Measurements from ENCODE around the gene ACLY. TPM values are rescaled to one million over a fixed set of nuclear protein-coding genes. Genes with fewer than 3 reads are reported as not detected.

Gene ACLY
- total RNA-seq, 1 experiment from 2014 or later: 67.7 TPM

DNA sequence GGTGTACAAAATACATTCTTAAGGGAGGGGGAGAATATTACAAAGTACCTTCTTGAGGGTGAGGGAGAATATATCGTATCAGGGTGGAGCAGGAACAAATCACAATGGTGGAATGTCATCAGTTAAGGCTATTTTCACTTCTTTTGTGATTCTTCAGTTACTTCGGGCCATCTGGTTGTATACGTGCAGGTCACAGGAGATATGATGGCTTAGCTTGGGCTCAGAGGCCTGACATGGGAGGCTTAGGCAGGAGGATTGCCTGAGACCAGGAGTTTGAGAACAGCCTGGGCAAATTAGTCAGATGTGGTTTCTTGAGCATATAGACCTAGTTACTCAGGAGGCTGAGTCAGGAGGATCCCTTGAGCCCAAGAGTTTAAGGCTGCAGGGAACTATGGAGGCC is 24.7 kb upstream of the ACLY start:
- CTCF ChIA-PET: interaction anchor here (1.2 kb wide), 1 partner anchor 8 kb away, joined by 4 read pairs; no protein-coding TSS in a partner anchor
- no peak overlapping the region for H3K27ac Mint-ChIP-seq (ENCODE audit: low read depth, unreplicated experiment)
- H3K4me1 Mint-ChIP-seq (ENCODE audit: insufficient read depth, unreplicated experiment): no peaks in the 10 kb centered on the region

DNA sequence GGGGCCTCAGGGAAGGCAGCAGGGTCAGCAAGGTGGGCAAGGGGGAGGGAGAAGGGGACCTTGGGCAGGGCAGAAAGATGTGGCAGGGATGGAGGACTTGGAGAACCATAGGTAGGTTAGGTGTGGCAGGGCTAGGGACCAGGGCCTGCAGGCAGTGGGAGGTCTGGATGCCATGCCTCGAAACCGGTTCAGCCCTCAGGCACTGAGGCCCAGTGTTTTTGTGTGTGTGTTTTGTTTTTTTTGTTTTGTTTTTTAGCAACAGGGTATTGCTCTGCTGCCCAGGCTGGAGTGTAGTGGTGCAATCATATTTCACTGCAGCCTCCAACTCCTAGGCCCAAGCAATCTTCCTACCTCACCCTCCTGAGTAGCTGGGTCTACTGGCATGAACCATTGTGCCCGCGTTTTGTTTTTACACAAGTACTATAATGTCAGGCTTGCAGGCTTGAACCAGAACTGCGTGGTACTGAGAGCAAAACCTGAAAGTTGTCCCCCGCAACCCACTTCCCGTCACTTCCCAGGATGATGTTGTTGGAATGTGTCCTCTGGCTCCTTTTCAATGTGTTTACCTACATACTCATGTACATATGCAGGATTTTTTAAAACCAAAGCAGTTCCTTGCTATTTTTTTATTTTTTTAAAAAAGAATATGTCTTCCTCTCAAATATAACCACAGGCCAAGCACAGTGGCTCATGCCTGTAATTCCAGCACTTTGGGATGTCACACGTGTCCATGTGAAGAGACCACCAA is 24.0 kb upstream of the ACLY start:
- TF ChIP-seq, protein P1, sequence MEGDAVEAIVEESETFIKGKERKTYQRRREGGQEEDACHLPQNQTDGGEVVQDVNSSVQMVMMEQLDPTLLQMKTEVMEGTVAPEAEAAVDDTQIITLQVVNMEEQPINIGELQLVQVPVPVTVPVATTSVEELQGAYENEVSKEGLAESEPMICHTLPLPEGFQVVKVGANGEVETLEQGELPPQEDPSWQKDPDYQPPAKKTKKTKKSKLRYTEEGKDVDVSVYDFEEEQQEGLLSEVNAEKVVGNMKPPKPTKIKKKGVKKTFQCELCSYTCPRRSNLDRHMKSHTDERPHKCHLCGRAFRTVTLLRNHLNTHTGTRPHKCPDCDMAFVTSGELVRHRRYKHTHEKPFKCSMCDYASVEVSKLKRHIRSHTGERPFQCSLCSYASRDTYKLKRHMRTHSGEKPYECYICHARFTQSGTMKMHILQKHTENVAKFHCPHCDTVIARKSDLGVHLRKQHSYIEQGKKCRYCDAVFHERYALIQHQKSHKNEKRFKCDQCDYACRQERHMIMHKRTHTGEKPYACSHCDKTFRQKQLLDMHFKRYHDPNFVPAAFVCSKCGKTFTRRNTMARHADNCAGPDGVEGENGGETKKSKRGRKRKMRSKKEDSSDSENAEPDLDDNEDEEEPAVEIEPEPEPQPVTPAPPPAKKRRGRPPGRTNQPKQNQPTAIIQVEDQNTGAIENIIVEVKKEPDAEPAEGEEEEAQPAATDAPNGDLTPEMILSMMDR (IDR thresholded peaks at IDR 0.05; ENCODE audit: unreplicated experiment): no peak
- ChIA-PET CTCF (interaction anchor here (1.0 to 1.1 kb wide), 2 partner anchors 12 to 20 kb away, joined by 3 to 4 read pairs; no protein-coding TSS in a partner anchor), POLR2A (interaction anchor here (0.8 kb wide), 1 partner anchor 12 kb away, joined by 3 read pairs; the partner anchor contains the start of gene ODAD4)
- H3K4me3 Mint-ChIP-seq (ENCODE audit: unreplicated experiment): no peak overlapping the region
- intact Hi-C loops (cut with micrococcal nuclease): no loop called here
- no peaks in the 10 kb centered on the region for H3K36me3 Mint-ChIP-seq (ENCODE audit: insufficient read depth, unreplicated experiment)
- H3K27me3 Mint-ChIP-seq (ENCODE audit: insufficient read depth, unreplicated experiment): peaks cover 12% of the 10 kb centered on the region
- DNase-seq (ENCODE audit: unreplicated experiment): no peak
- H3K27ac Mint-ChIP-seq (ENCODE audit: low read depth, unreplicated experiment): no peak overlapping the region
- no peaks in the 10 kb centered on the region for H3K9me3 Mint-ChIP-seq (ENCODE audit: unreplicated experiment)
- BruUV-seq (replicated peaks): no TSS peak
- H3K4me1 Mint-ChIP-seq (ENCODE audit: insufficient read depth, unreplicated experiment): no peaks in the 10 kb centered on the region

More for the DNA sequence above, 24.7 kb upstream of the ACLY start:
- H3K4me3 Mint-ChIP-seq (ENCODE audit: unreplicated experiment): no peak overlapping the region
- no peaks in the 10 kb centered on the region for H3K9me3 Mint-ChIP-seq (ENCODE audit: unreplicated experiment)
- DNase-seq (ENCODE audit: unreplicated experiment): no peak
- no TSS peak for BruUV-seq (replicated peaks)
- TF ChIP-seq, protein P1 (IDR thresholded peaks at IDR 0.05; ENCODE audit: unreplicated experiment): no peak
- intact Hi-C loops (cut with micrococcal nuclease): no loop called here
- POLR2A ChIA-PET: no interaction called here
- H3K36me3 Mint-ChIP-seq (ENCODE audit: insufficient read depth, unreplicated experiment): no peaks in the 10 kb centered on the region
- H3K27me3 Mint-ChIP-seq (ENCODE audit: insufficient read depth, unreplicated experiment): peaks cover 12% of the 10 kb centered on the region

DNA sequence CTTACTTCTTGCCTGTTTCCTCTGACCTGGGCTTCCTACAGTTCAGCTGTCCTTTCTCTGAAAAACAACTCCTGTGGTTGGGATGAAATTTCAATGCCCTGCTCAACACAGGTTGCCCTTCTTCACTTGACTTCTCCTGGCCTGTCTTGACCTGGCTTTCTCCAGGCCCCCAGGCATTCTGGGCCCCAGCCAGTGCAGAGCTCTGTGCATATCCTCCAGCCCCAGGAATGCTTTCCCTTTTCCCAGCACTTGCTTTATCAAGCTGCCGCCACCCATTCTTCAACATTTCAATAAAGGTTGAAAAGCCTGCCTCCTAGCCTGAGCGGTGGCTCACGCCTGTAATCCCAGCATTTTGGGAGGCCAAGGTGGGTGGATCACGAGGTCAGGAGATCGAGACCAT is 22.4 kb upstream of the ACLY start:
- H3K36me3 Mint-ChIP-seq (ENCODE audit: insufficient read depth, unreplicated experiment): no peaks in the 10 kb centered on the region
- CTCF ChIA-PET: interaction anchor here (0.7 kb wide), 1 partner anchor 35 kb away, joined by 3 read pairs; no protein-coding TSS in a partner anchor
- BruUV-seq (replicated peaks): no TSS peak
- H3K27me3 Mint-ChIP-seq (ENCODE audit: insufficient read depth, unreplicated experiment): peaks cover 12% of the 10 kb centered on the region
- DNase-seq (ENCODE audit: unreplicated experiment): no peak
- H3K4me1 Mint-ChIP-seq (ENCODE audit: insufficient read depth, unreplicated experiment): no peaks in the 10 kb centered on the region
- no peaks in the 10 kb centered on the region for H3K9me3 Mint-ChIP-seq (ENCODE audit: unreplicated experiment)
- H3K27ac Mint-ChIP-seq (ENCODE audit: low read depth, unreplicated experiment): no peak overlapping the region
- H3K4me3 Mint-ChIP-seq (ENCODE audit: unreplicated experiment): no peak overlapping the region
- POLR2A ChIA-PET: interaction anchor here (1.2 to 2.1 kb wide), 2 partner anchors 11 to 25 kb away, joined by 4 to 8 read pairs; partner anchors contain the start of genes CNP and ODAD4
- TF ChIP-seq, protein P1 (IDR thresholded peaks at IDR 0.05; ENCODE audit: unreplicated experiment): no peak
- intact Hi-C loops (cut with micrococcal nuclease): no loop called here

DNA sequence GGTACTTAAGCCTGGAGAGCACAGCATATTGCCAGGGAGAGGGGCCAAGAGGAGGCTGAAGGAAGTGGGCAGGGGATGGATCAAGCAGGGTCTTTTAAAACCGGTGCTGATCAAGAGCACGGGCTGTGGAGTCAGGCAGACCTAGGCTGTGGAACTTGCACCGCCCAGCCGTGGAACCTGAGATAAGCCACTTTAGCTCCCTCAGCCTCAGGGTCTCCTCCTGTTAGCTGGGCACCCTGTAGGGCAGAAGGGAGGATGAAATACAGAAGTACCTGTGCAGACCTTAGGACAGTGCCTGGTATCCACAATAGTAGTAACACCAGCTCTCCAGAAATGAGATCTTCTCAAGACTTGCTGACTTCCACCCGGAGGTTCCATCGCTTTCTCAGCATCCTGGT is 20.9 kb upstream of the ACLY start:
- Mint-ChIP-seq H3K27me3 (ENCODE audit: insufficient read depth, unreplicated experiment) (peaks cover 12% of the 10 kb centered on the region), H3K4me3 (ENCODE audit: unreplicated experiment) (no peak overlapping the region), H3K36me3 (ENCODE audit: insufficient read depth, unreplicated experiment) (no peaks in the 10 kb centered on the region), H3K27ac (ENCODE audit: low read depth, unreplicated experiment) (no peak overlapping the region), H3K9me3 (ENCODE audit: unreplicated experiment) (no peaks in the 10 kb centered on the region), H3K4me1 (ENCODE audit: insufficient read depth, unreplicated experiment) (no peaks in the 10 kb centered on the region)
- CTCF ChIA-PET: no interaction called here
- POLR2A ChIA-PET: interaction anchor here (1.5 to 2.1 kb wide), 2 partner anchors 9 kb away, joined by 3 to 8 read pairs; partner anchors contain the start of gene ODAD4
- DNase-seq (ENCODE audit: unreplicated experiment): no peak
- intact Hi-C loops (cut with micrococcal nuclease): no loop called here
- TF ChIP-seq, protein P1 (IDR thresholded peaks at IDR 0.05; ENCODE audit: unreplicated experiment): no peak
- BruUV-seq (replicated peaks): no TSS peak

Measured in MCF 10A (cell line).